Mesothelial cell of epicardium (in vitro differentiated cells): Measurements from ENCODE around the gene LMOD2. TPM values are rescaled to one million over a fixed set of nuclear protein-coding genes. Genes with fewer than 3 reads are reported as not detected.

Experiments
- DNase-seq, 2 experiments: peaks; one replicate each; pipeline ENCODE4 v3.0.0; 2021; ENCODE audit warnings: low spot score in 2 of 2; ENCODE audit not compliant: unreplicated experiment in 2 of 2
- H3K27ac Mint-ChIP-seq: 2 replicates; pipeline ENCODE4 v1.8.0; 2021; ENCODE audit warnings: mixed read lengths
- H3K27me3 Mint-ChIP-seq: 2 replicates; pipeline ENCODE4 v1.8.0; 2021; ENCODE audit warnings: low read depth, mixed read lengths
- H3K36me3 Mint-ChIP-seq: 2 replicates; pipeline ENCODE4 v1.8.0; 2021; ENCODE audit warnings: mixed read lengths
- H3K4me1 Mint-ChIP-seq: 2 replicates; pipeline ENCODE4 v1.8.0; 2021; ENCODE audit warnings: mixed read lengths
- H3K4me3 Mint-ChIP-seq: 2 replicates; pipeline ENCODE4 v1.8.0; 2021; ENCODE audit warnings: mild to moderate bottlenecking, moderate library complexity, mixed read lengths
- H3K9me3 Mint-ChIP-seq: 2 replicates; pipeline ENCODE4 v1.8.0; 2021; ENCODE audit warnings: mixed read lengths
- CTCF ChIP-seq: fragments of 200-600 bp; sonication (generic); IDR thresholded peaks from one replicate; pipeline ENCODE4 v1.5.0; 2021; ENCODE audit warnings: antibody characterized with exemption; ENCODE audit not compliant: unreplicated experiment
- total RNA-seq: library from RNA; stranded (reverse); gene quantifications from 3 replicates; pipeline ENCODE4 v1.2.1, GENCODE V29; 2021

The LMOD2 gene
- total RNA-seq, 1 donor from 2014 or later = not detected

- H3K27ac Mint-ChIP-seq = no peak overlapping the region
- TF ChIP-seq CTCF = no peak
- no peak overlapping the region for H3K4me3 Mint-ChIP-seq
- H3K36me3 Mint-ChIP-seq = no peaks in the 10 kb centered on the region
- no peak for DNase-seq
- H3K27me3 Mint-ChIP-seq = no peaks in the 10 kb centered on the region
- peaks cover 4% of the 10 kb centered on the region for H3K9me3 Mint-ChIP-seq
- peaks cover 22% of the 10 kb centered on the region for H3K4me1 Mint-ChIP-seq
Measured at GRCh38 chr7:123663200-123663599, 7.5 kb downstream of the LMOD2 start.

- Mint-ChIP-seq H3K27ac (no peak overlapping the region), H3K4me3 (no peak overlapping the region), H3K4me1 (peaks cover 28% of the 10 kb centered on the region), H3K36me3 (no peaks in the 10 kb centered on the region), H3K9me3 (peaks cover 4% of the 10 kb centered on the region), H3K27me3 (no peaks in the 10 kb centered on the region)
- no peak for DNase-seq
- no peak for TF ChIP-seq CTCF
Measured at GRCh38 chr7:123665157-123665556, 9.5 kb downstream of the LMOD2 start.

- H3K36me3 Mint-ChIP-seq = no peaks in the 10 kb centered on the region
- DNase-seq = no peak
- H3K27me3 Mint-ChIP-seq = no peaks in the 10 kb centered on the region
- H3K27ac Mint-ChIP-seq = peak overlapping the region; percentile 35
- no peak for TF ChIP-seq CTCF
- H3K4me3 Mint-ChIP-seq = no peak overlapping the region
- H3K4me1 Mint-ChIP-seq = peaks cover 28% of the 10 kb centered on the region
- peaks cover 4% of the 10 kb centered on the region for H3K9me3 Mint-ChIP-seq
Measured at GRCh38 chr7:123665896-123666295, 10.2 kb downstream of the LMOD2 start.

- H3K27me3 Mint-ChIP-seq = no peaks in the 10 kb centered on the region
Measured at GRCh38 chr7:123666492-123666891, 10.8 kb downstream of the LMOD2 start.

GRCh38 chr7:123669485-123669884 is 13.8 kb downstream of the LMOD2 start:
- no peak overlapping the region for H3K4me3 Mint-ChIP-seq
- TF ChIP-seq CTCF = no peak

More at GRCh38 chr7:123666492-123666891, 10.8 kb downstream of the LMOD2 start:
- DNase-seq = no peak
- no peaks in the 10 kb centered on the region for H3K36me3 Mint-ChIP-seq
- H3K27ac Mint-ChIP-seq = peak overlapping the region; percentile 77
- H3K4me1 Mint-ChIP-seq = peaks cover 28% of the 10 kb centered on the region
- H3K9me3 Mint-ChIP-seq = peaks cover 4% of the 10 kb centered on the region
- H3K4me3 Mint-ChIP-seq = no peak overlapping the region
- no peak for TF ChIP-seq CTCF

More at GRCh38 chr7:123669485-123669884, 13.8 kb downstream of the LMOD2 start:
- H3K4me1 Mint-ChIP-seq = peaks cover 41% of the 10 kb centered on the region
- no peaks in the 10 kb centered on the region for H3K27me3 Mint-ChIP-seq
- no peak for DNase-seq
- no peak overlapping the region for H3K27ac Mint-ChIP-seq
- no peaks in the 10 kb centered on the region for H3K36me3 Mint-ChIP-seq
- H3K9me3 Mint-ChIP-seq = no peaks in the 10 kb centered on the region
